Hematopoietic multipotent progenitor cell (in vitro differentiated cells): ENCODE data around the gene SLX4IP. TPM values are rescaled to one million over a fixed set of nuclear protein-coding genes. Genes with fewer than 3 reads are reported as not detected.
A peak's percentile ranks its signal among the peaks of the same experiment; 100 is the strongest.

Experiments used
- DNase-seq, 3 donors: peaks; one replicate each; pipeline ENCODE4 v3.0.0-alpha.2; 2011 to 2015; ENCODE audit warnings: low read depth in 2 of 3, low spot score in 2 of 3
- total RNA-seq: library from RNA; depleted of rRNA; stranded (reverse); fragments of >200 nt; gene quantifications from one replicate; pipeline ENCODE4 v1.2.3, GENCODE V29; 2012

The SLX4IP gene
- total RNA-seq, 1 donor: 4.6 TPM

DNA sequence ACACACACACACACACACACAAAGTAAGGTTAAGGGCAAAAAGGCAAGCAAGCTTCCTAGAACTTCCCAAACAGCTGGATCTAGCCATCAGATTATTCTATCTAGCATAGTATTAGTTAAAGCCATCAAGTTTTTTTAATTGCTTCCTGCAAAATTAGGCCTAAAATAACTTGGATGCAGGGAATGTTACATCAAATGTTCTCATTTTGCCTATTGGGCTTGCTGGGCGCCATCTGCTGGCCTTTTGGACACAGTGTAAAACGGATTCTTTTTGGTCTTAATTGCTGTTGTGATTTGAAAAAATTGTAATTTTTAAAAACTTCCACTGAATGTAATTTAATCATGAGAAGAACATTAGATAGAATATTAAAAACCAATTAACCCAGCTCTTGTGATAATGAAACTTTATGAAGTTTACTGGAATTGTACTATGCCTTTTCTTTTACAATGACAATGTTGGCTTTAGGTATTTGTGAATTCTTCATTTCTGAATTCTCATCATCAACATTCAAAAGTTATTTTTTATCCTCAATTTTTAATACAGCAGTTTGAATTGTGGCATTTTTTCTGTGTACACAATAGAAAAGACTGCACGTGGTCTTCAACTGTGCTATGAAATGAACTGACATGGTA lies 7.9 kb upstream of the SLX4IP start:
- DNase-seq: peak in 2 of 3 donors; percentile 57 to 76

DNA sequence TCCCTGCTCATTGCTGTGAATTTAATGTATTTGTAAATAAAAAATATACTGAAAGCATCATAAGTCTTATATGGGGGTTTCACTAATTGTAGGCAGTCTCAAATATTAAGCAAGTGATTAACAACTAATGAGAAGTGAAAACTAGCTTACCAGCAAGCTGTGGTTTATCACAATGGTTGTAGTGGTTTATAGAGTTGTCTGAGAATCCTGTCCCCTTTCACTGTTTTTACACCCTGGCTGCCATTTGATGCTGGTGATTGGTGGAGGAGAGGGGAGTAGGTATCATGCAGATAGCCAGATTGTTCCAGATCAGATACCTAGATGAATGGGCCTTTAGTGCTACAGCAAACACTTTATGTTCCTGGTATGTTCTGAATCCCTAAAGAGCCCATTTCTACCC lies 7.1 kb upstream of the SLX4IP start:
- DNase-seq: no peak

GRCh38 chr20:10429443-10429981 lies 5.6 kb upstream of the SLX4IP start:
- no peak for DNase-seq

- DNase-seq: no peak
Observed at GRCh38 chr20:10430000-10430466, 5.1 kb upstream of the SLX4IP start.

DNA sequence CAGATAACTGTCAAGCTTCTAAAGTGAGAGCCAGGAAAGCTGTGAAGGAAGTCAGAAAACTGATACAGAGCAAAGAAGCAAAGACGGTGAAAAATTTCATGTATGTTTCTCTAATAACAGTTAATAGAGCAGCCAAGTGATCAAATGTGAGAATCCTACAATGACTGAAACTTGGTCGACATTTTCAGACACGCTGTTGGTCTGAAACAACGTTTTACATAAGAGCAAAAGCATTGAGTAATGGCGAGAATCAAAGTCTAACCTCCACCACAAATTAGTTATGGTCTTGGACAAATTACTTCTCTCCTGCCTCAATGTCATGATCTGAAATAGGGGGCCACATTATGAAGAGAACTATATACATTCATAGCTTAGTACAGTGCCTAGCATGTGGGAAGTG lies 4.4 kb upstream of the SLX4IP start:
- DNase-seq: no peak

DNA sequence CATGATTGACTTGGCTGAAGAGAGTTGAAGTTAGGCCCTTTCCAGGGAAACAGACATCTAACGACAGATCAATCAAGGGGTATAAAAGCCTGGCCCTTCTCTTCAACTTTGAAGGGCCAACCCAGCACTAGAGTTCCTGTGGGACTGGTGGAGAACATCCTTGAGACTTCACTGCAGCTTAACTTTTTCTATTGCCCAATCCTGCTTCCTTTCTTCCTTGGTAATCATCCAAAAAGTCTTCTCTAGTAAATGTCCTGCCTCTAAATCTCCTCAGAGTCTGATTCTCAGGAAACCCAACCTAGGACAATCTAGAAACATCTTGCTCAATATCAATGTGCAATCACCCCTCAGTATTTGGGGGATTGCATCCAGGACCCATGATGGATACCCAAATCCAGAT lies 3.0 kb upstream of the SLX4IP start:
- no peak for DNase-seq

DNA sequence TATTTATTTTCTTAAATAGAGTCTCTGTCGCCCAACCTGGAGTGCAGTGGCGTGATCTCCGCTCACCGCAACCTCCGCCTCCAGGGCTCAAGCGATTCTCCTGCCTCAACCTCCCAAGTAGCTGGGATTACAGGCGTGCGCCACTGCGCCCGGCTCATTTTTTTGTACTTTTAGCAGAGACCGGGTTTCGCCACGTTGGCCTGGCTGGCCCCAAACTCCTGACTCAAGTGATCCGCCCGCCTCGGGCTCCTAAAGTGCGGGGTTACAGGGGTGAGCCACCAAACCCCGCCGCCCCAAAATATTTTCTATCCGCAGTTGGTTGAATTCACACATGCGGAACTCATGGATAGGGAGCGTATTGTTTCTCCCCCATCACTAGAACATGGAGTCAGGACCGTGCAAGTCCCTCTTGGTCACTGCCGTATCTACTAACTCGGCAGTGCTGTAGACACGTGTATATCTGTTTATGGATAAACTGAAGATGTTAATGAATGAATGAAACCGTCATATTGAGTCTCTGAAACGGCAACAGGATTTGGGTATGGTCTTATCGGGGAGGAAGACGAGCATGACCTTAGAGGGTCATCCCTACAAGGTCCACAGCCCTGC lies 2.0 kb upstream of the SLX4IP start:
- DNase-seq: no peak

GRCh38 chr20:10433623-10434466 lies 1.3 kb upstream of the SLX4IP start, which contains the start of gene MKKS:
Gene MKKS (minus strand): TSS chr20:10434222. CDS start chr20:10413514, 20,708 bp downstream.
- peak; percentile 72 to 94 (median 92) for DNase-seq

DNA sequence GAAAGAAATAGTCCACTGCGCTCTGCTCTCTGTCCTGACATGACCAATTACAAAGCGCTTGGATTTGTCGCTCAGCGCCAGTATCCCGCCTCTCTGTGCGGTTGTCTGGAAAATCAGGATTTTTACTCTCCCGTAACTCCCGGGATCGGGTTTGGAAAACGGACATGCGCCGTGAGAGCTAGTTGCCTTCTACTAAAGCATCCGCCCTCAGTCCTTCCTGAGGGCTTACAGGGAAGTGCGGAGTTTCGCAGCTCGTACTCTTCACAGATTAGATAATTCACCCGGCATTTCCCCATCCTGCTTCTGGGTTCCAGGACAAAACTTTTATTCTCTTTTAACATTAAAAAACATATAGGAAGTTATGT lies 656 bp upstream of the SLX4IP start:
- peak; percentile 44 to 99 (median 96) for DNase-seq

- DNase-seq: no peak
Observed at GRCh38 chr20:10436053-10436699, 1.1 kb downstream of the SLX4IP start.

- no peak for DNase-seq
Observed at GRCh38 chr20:10438217-10438616, 3.1 kb downstream of the SLX4IP start.

- no peak for DNase-seq
Observed at GRCh38 chr20:10443936-10444335, 8.8 kb downstream of the SLX4IP start.

DNA sequence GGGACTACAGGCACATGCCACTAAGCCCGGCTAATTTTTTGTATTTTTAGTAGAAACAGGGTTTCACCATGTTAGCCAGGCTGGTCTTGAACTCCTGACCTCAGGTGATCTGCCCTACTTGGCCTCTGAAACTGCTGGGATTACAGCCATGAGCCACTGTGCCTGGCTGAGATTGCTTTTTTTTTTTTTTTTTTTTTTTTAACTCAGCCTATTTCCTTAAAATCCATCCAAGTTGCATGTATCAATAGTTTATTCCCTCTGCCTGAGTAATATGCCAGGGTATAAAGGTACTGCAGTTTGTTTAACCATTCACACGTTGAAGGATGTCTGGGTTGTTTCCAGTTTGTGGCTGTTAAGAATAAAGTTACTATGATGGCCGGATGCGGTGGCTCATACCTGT lies 10.7 kb downstream of the SLX4IP start:
- DNase-seq: no peak

DNA sequence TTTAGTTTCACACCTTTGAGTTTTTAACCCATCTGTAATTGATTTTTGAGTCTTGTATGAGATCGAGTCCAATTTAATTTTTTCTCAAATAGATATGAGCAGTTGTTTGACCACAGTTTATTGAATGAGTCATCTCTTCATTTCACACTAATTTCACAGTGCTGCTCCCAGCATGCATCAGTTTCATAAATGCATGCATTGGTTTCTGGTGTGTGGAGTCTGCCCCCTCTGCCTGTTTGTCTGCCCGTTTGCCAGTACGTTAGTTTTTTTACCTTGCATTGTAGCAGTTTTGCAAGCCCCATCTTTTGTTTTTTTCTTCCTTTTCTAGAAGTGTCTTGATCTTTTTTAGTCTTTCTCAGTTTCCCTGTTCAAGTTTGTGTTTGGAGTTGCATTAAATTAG lies 11.9 kb downstream of the SLX4IP start:
- peak in 2 of 3 donors; percentile 80 to 83 for DNase-seq

- DNase-seq: peak in 1 of 3 donors; percentile 11
Observed at GRCh38 chr20:10448270-10449156, 13.4 kb downstream of the SLX4IP start.

DNA sequence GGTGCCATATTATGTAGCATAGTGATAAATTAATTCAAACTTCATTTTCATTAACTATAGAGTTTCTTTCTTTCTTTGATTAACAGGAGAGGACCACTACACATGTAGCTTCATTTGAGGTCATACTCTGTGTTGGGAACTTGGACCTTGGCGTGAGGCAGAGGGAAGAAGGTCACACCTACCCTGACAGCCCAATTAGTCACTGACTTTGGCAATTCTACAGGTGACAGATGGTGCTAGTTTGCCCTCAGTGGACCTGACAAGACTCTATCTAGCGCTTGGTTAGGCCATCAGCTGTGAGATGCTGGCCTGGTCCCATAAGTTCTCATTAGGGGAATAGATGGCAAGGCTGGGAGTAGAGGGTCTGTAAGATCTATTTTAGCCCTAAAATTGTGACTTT lies 14.2 kb downstream of the SLX4IP start:
- DNase-seq: no peak

DNA sequence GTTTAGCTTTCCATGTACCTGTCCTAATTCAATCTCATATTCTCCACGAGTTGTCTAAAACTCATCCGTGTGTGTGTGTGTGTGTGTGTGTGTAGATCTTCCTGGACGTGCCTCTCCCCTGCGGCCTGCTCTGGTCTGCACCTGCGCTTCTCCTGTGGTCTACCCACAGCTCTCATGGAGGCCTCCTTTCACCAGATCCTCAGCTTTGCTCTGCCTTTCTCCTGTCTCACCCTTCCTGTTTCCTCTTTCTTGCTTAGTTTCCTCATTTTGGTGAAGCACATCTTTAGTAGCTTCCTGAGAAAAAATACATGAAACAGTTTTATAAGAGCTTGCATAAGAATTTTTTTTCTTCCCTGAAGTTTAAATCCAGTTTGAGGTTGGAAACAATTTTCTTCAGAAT lies 18.1 kb downstream of the SLX4IP start:
- DNase-seq: peak in 2 of 3 donors; percentile 83 to 91

DNA sequence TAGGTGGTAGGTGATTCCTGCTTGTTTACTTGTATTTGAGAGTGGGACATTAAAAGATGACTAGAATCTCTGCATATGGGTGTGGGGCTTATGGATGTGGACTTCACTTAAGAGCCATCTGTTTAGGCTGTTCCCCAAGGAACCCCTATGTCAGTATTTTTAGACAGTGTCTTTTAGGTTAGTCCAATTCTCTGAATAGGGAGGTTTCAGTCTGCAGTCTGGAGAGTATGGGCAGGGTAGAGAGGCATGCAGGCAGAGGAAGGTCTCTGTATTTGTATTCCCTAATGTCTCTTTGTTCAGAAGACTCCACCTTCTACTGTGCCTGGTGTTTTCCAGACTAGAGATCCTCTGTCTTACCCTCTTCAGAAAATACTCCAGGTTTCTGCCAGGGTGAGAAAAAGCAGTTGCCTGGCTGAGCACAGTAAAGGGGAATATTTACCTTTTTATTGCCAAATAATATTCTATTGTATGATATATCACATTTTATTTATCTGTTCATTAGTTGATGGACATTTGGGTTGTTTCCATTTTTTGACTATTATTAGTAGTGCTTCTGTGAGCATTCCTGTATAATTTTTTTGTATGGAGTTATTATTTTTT lies 19.1 kb downstream of the SLX4IP start:
- no peak for DNase-seq

DNA sequence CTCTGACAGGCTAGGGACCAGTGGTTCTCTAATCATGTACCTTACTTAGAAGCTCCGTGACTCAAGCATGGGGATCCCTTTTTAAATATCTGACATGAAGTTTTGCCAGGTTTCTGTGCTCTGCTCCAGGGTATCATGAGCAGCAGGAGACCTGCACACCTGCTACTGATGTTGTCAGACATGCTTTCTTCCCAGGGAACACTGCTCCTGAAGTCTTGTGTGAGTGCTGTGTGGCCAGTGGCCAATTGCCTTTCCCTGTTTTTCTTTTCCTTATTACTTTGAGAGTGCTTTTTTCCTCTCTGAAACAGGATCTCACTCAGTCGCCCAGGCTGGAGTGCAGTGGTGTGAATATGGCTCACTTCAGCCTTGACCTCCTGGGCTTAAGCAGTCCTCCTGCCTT lies 26.4 kb downstream of the SLX4IP start:
- DNase-seq: no peak
